Limb (tissue), 2 donors: Measurements from ENCODE around the gene SPIRE2.
"Not testable (repeated sequence)": the region's sequence is repeated elsewhere in the genome, so short reads cannot be mapped to it uniquely, and the experiment has no call there.

Source experiments
- DNase-seq, 2 donors: peaks; one replicate each; pipeline ENCODE4 v3.0.0-alpha.2; 2016; ENCODE audit errors: extremely low spot score in 2 of 2

The SPIRE2 gene

DNA sequence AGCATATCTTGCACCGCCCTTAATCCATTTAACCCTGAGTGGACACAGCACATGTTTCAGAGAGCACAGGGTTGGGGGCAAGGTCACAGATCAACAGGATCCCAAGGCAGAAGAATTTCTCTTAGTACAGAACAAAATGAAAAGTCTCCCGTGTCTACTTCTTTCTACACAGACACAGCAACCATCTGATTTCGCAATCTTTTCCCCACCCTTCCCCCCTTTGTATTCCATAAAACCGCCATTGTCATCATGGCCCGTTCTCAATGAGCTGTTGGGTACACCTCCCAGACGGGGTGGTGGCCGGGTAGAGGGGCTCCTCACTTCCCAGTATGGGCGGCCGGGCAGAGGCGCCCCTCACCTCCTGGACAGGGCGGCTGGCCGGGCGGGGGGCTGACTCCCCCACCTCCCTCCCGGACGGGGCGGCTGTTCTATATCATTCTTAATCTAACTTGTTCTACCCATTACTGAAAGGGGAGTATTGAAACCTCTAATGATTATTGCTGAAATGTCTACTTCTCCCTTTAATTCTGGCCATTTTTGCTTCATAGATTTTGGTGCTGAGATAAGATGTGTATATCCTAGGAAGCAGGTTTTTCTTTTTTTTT is 21.6 kb upstream of the SPIRE2 start:
- not testable (repeated sequence) for DNase-seq

DNA sequence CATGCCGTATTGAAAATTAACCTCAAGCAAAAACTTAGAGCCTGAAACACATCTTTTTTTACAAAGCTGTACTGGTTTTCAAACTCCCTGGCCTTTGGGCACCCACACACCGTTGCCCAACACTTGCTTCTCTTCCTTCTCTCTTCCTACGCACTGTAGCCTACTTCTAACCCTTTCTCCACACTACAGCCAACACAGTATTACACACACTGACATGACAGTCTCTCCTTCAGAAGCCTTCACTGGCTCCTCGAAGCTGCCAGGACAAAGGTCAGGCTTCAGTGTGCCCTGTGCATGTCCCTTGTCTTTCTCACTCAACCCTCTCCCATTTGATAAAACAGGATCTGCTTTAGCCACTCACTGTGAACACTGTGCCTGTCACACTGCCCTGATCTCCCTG is 19.8 kb upstream of the SPIRE2 start:
- DNase-seq = no peak

DNA sequence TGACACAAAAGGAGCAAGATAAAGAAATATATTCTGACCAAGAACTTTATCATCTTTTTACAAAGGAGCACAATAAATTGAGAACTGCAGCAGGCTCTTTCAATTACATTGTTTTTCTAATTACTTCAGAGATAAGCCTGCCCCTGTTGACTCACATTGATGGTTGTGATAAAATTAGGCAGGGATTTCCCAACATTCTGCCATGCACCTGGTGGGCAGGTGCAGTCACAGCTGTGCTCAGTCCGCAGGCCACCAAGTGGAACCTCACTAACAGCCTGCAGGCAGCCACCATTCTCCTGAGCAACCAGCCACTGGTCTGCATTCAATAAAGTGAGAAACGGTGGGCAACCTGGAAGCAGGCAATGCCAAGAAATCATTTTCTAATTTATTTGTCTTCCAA is 17.0 kb upstream of the SPIRE2 start:
- no peak for DNase-seq

DNA sequence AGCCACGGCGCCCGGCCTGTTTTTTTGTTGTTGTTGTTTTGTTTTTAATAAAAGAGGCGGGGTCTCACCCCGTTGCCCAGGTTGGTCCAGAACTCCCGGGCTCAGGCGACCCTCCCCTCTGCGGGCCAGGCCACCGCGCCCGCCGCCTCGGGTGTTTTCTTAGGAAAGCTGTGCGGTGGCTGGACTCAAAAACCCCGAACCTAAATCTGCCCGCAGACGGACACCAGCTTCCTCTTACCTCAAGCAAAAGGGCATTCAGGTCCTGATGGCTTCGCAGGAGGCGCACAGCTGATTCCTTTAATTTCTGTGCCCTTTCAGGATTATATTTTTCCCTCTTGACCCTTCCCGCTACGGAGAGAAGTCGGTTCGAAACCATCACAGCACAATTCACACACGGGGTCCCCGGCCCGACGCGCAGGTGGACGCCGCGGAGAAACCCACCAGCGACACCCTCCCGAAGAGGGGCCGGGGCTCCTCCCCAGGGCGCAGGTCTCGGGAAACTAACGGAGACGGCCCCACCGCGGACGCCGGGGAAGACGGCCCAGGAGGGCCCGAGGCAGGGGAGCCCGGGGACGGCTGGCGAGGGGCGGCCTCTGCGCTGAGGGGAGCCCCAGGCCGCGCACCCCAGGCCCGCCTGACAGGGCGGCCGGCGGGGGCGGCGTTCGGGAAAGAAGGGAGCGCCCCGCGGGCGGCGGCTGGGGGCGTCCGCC is 12.5 kb upstream of the SPIRE2 start:
- no peak for DNase-seq

DNA sequence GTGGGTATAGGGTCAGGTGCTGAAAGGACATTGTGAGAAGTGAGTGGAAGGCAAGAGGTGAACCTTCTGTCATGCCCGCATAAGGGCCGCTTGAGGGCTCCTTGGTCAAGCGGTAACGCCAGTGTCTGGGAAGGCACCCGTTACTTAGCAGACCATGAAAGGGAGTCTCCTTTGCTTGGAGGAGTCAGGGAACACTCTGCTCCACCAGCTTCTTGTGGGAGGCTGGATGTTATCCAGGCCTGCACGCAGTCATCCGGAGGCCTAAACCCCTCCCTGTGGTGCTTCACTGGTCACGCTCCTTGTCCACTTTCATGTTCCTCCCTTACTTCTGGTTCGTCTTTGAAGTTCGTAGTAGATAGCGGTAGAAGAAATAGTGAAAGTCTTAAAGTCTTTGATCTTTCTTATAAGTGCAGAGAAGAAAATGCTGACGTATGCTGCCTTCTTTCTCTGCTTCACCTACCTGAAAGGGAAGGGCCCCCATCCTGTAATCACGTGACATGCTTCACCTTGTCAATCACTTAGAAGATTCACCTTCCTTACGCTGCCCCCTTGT is 9.3 kb upstream of the SPIRE2 start:
- not testable (repeated sequence) for DNase-seq

DNA sequence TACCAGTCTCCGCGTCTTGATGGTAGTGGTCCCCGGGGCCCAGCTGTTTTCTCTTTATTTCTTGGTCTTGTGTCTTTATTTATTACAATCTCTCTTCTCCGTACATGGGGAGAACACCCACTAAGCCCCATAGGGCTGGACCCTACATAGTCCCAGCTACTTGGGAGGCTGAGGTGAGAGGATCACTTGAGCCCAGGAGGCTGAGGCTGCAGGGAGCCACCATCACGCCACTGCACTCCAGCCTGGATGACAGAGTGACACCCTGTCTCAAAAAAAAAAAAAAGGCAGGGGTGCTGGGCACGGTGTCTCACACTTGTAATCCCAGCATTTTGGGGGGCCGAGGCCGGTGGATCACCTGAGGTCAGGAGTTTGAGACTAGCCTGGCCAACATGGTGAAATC is 8.8 kb upstream of the SPIRE2 start:
- DNase-seq = not testable (repeated sequence)

DNA sequence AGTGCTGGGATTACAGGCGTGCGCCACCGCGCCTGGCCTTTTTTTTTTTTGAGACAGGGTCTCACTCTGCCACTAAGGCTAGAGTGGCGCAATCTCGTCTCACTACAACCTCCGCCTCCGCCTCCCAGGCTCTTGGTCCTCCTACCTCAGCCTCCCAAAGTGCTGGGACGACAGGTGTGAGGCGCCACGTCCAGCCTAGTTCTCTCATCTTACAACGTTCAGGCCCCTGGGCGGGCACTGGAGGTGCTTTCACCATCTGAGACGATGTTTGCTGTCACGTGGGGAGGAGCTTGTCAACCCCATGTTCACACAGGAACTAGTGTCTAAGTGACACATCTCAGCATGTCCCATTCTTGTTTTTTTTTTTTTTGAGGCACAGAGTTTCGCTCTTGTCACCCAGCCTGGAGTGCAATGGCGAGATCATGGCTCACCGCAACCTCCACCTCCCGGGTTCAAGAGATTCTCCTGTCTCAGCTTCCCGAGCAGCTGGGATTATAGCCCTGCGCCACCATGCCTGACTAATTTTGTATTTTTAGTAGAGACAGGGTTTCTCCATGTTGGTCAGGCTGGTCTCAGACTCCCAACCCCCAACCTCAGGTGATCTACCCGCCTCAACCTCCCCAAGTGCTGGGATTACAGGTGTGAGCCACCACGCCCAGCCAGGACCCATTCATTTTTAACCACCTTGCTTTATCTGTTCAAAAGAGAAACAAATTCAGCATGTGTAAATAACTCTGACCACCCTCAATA is 6.7 kb upstream of the SPIRE2 start:
- DNase-seq = no peak

DNA sequence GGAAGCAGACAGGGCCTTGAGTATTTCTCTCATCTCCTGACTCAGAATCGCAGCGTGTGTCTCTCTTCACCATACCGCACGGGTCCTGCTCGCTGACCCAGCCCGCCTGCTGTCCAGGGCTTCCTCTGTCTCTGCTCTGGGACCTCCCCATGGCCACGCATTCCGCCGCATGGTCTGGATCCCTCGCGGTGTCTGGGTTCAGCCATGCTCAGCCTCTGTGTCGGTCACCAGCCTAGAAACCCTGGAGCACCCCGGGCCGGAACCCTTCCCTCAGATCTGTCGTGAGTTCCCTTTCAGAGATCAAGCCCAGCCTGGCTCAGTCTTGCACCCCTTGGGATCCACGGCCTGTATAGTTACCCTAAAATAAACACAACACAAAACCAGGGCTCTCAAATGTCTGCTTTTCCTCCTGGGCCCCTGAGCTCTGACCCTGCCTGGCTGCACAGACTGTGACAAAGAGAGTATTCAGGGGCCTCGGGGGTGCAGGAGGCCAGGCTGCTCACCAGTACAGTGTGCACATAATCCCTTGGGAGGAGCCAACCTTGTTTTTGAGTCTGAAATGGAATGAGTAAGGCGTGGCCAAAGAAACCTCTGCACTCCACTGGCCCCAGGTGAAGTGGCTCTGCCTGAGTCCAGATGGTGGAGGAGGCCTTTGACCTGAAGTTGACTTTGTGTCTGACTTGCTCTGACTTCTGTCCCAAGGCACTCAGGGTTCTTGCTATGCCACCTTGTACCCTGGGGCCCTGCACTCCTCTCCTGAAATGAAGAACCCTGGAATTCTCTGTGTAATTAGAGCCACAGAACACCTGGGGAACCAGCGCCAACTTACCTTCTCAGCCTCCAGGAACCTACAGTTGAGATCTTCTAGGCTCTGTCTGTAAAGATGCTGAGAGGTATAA is 5.8 kb upstream of the SPIRE2 start:
- DNase-seq = no peak

DNA sequence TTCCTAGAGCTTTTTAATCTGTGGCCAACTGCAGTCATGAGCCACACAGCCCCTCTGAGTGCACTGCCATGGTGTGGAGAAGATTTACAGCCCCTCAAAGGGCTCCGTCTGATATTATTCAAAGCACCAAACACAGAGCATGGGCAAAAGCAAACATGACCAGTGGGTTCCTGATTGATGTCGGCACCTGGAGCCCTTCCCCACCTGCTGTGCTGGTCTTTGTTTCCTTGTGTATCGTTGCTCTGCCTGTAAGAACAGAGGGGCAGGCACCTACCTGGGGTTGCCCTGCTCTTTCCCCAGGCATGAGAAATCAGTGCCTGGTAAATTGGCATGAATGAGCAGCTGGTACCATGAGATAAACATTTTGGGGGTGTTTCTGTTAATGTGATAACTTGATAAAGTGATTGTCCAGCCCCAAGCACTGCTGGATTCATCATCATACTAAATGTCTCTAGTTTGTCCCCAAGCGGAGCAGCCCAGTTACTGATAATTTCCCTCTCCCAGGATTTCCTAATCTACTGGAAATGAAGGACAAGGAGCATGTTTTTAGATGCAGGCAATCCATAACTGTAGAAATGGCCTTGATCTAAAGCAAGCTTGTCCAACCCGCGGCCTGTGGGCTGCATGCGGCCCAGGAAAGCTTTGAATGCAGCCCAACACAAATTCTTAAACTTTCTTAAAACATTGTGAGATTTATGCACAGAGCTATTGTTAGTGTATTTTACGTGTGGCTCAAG is 5.0 kb upstream of the SPIRE2 start:
- no peak for DNase-seq

DNA sequence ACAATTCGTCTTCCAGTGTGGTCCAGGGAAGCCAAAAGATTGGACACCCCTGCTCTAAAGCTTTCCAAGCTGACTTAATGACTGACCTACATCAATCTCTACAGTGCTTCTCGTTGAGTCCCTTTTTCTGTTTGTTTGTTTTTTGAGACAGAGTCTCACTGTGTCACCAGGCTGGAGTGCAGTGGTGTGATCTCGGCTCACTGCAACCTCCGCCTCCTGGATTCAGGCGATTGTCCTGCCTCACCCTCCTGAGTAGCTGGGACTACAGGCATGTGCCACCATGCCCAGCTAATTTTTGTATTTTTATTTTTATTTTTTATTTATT is 4.5 kb upstream of the SPIRE2 start:
- not testable (repeated sequence) for DNase-seq

DNA sequence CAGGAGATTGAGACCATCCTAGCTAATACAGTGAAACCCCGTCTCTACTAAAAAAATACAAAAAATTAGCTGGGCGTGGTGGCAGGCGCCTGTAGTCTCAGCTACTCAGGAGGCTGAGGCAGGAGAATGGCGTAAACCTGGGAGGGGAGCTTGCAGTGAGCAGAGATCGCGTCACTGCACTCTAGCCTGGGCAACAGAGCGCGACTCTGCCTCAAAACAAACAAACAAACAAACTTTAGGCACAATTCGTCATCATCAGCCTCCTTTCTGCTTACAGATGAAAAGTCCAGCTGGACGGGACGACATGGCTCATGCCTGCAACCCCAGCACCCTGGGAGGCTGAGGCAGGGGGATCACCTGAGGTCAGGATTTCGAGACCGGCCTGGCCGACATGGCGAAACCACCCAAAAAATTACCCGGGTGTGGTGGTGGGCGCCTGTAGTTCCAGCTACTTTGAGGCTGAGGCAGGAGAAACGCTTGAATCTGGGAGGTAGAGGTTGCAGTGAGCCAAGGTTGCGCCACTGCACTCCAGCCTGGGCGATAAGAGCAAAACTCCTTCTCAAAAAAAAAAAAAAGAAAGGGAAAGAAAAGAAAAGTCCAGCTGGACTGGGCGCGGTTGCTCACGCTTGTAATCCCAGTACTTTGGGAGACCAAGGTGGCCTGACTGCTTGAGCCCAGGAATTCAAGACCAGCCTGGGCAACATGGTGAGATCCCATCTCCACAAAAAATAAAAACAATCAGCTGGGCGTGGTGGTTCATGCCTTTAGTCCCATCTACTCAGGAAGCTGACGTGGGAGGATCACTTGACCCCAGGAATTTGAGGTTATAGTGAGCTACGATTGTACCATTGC is 1.5 kb upstream of the SPIRE2 start:
- DNase-seq = no peak

DNA sequence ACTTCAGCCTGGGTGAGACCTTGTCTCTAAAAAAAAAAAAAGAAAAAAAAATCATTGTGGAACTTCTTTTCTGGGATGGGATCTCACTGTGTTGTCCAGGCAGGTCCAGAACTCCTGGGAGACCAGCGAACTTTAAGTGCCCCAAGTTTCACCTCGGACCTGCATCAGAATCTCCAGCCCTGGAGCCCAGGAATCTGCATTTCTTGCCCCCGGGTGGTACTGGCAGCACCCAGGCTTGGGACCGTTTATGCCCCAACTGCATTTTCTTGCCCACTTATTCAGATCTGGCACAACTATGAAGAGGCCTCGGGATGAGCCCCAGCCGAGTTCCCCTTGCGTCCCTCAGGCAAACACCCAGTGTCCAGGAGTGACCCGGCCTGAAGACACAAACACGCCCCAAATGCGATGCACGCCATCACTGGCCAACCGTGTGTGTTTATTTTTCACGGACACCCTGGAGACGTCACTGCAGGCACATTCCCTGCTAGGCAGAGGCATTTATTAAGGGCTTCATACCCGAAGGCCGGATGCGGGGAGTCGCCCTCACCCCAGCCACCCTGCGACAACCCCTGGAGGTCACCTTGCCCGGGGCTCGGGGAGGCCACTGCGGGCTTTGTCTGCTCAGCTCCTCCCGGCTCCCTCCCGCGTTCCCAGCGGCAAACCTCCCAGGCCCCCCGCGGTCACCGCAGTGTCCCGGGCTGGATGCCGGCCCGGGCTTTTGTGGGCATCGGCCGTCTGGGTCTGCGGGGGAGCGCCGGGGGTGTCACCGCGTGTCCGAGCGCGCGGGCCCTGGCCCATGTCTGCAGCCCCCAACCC is 684 bp upstream of the SPIRE2 start:
- DNase-seq = peak in 1 of 2 donors; percentile 68

DNA sequence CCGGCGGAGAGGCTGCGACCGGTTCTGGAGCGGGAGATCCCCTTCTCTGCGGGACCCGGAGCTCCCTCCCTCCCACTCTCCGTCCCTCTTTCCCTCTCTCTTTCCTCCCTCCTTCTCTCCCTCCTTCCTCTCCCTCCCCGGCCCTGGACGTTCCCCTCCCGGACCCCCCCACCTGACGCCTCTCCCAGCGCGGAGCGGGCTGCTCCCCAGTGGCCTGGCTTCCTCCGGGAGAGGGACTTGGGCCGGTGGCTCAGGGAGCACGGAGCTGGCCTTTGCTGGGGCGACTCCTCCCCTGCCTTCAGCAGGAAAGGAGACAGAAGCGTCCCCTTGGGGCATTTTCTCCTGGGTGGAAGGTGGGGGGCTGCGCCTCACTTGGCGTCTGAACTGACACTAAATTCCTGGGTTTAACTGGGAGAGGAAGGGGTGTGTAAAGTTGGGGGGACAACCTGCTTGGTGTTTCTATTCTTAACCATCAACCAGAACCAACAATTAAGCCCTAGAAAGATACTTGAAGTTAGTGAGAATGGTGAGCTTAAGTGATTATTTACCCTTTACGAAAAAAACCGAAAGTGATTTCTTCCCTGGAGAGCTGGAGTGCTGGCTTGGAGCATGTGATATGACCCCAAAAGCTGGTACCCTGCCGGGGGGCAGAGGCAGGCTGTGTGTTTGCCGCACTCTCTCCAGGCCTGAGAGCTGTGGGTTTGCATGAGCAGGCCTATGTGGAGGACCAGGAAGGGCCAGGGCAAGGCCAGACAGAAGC is 775 bp downstream of the SPIRE2 start:
- DNase-seq = no peak

DNA sequence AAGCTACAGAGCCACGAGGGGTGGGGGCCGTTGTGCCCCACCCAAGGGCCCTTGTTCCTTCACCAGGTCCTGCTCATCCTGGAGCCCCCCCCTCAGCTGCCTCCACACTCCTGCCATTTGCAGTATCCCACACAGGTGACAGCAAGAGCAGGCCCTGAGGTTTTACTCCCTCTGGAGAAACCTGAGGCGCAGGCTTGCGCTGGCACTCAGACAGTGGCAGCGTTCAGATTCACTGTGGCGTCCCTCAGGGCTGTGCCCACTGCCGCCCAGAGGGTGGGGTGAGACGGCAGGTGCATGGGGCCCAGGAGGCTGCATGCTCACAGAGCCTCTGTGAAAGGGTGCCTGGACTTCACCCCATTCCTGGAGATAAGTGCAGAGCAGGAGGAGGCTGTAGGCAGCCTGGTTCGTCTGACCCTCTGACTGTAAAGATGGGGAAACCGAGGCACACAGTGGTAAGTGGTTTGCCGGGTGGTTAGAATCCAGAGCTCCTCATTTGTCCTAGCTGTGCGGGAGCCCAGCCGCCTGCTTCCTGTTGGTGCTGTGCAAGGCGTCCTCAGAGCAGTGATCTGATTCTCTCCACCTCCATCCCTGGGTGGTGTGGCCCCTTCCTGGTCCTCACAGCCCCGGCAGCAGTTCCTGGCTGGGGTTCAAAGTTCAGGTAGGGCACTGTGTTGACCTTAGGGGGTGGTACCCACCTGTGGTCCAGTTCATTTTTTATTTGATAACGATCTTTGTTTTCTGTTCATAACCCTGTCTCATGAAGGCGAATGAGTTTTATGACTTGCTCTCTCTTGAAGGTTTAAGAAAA is 1.6 kb downstream of the SPIRE2 start:
- no peak for DNase-seq

DNA sequence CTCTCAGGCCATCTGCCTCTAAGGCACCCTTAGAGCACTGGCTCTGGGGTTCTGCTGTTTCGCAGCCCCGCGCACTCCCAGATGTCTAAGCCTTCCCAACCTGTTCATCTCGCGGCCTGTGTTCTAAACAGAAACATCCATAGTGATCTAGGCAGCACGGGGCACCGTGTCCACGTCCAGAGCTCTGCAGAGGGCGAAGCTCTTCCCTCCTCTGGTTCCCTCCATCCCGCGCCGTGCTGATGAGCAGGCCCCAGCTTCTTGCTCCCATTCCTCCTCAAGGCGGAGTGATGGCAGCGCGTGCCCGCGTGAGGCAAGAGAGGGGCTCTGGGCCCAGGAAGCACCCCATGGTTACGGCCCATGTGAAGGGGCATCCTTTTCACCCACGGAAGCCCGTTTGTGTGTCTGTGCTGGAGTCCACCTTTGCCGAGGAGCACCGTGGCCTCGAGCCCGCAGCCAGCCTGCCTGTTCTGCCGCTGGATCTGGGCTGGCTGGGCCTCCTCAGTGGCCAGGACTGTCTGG is 3.6 kb downstream of the SPIRE2 start:
- no peak for DNase-seq

DNA sequence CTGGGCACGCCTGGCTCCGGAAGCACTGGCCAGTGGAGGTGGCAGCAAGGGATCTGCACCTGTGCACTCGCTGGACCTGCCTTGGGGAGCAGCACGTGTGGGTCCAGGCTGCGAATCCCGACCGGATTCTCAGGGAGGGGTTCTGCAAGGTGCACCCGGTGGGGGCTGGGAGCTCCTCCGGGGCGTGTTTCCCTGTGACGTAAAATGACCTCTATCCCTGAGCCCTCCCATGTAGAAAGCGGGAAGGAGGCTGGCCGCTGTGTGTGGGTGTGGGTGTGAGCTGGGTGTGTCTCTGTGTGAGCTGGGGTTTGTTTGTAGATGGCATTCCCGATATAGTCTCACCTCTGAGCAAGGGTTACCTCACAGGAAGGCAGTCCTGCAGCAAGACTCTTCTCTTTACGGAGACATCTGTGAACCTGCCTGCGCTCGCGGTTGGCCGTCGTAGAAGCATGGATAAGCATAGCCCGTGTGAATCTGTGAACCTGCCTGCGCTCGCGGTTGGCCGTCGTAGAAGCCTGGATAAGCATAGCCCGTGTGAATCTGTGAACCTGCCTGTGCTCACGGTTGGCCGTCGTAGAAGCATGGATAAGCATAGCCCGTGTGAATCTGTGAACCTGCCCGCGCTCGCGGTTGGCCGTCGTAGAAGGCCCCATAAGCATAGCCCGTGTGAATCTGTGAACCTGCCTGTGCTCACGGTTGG is 5.5 kb downstream of the SPIRE2 start:
- not testable (repeated sequence) for DNase-seq
